Epithelial cell of esophagus (primary cell): Measurements from ENCODE around the gene PDE4B.

Experiments
- DNase-seq: peaks from one replicate; pipeline ENCODE4 v3.0.0; 2010; ENCODE audit warnings: low read depth
- H3K4me3 ChIP-seq: 2 replicates; pipeline ENCODE4 v1.5.1; 2011; ENCODE audit warnings: mild to moderate bottlenecking, low read length, control low read depth
- TF ChIP-seq, protein P1 (sequence below): IDR thresholded peaks from 2 replicates; pipeline ENCODE4 v1.5.1; 2011; ENCODE audit warnings: low read depth, mild to moderate bottlenecking, low read length, control low read depth, inconsistent platforms; ENCODE audit not compliant: insufficient read depth; ENCODE audit errors: missing control alignments

Gene PDE4B

DNA sequence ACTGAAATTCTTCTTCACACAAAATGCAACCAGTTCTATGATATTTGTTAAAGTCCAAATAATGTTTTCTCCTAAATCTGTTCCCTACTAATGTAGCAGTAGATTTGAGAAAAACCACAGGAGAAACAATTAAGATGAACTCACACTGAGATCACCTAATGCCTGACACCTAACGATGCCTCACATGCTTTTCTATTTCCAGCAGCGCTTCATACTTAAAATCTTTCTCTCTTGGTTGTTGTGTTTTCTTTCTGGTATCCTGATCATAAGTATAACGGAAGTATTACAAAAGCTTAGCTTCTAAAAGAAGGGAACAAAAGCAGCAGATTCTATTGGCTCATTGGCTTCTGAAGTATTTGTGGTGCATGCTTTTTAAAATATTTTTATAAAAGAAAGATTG is 474.1 kb downstream of the PDE4B start:
- TF ChIP-seq, protein P1, sequence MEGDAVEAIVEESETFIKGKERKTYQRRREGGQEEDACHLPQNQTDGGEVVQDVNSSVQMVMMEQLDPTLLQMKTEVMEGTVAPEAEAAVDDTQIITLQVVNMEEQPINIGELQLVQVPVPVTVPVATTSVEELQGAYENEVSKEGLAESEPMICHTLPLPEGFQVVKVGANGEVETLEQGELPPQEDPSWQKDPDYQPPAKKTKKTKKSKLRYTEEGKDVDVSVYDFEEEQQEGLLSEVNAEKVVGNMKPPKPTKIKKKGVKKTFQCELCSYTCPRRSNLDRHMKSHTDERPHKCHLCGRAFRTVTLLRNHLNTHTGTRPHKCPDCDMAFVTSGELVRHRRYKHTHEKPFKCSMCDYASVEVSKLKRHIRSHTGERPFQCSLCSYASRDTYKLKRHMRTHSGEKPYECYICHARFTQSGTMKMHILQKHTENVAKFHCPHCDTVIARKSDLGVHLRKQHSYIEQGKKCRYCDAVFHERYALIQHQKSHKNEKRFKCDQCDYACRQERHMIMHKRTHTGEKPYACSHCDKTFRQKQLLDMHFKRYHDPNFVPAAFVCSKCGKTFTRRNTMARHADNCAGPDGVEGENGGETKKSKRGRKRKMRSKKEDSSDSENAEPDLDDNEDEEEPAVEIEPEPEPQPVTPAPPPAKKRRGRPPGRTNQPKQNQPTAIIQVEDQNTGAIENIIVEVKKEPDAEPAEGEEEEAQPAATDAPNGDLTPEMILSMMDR, result no peak
- DNase-seq, result peak; percentile 70
- no peak overlapping the region for H3K4me3 ChIP-seq

DNA sequence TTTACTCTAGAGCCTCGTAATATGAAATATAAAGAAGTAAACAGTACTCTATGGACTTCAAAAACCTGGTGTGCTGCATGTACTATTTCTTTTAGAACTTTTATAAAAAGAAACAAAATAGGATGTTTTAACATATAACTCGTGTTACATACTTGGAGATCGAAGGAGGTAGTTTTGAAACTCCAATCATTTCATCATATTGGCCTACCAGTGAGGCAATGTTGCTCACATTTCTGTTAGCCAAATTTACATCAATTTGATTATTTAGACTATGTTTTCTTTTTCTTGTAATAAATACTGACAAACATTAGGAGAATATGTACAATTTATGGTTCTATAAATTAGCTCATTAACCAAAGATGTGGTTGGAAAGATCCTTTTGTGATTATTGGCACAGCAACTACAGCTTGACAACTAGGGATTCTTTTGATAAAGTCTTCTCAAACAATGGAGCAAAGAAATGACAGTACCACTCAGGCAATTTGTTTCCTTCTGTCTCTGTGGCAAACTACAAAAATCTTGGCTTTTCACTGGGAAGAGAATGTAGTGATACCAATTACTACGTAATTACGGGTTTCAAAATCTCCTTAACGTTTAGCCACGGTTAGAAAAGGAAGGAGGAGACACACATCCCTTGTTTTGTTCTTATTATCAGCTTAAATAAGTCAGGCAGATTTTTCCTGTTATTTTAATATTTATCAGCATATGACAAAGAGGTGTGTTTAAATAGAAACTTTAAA is 474.7 kb downstream of the PDE4B start:
- TF ChIP-seq, protein P1, result no peak
- DNase-seq, result no peak
- H3K4me3 ChIP-seq, result no peak overlapping the region

DNA sequence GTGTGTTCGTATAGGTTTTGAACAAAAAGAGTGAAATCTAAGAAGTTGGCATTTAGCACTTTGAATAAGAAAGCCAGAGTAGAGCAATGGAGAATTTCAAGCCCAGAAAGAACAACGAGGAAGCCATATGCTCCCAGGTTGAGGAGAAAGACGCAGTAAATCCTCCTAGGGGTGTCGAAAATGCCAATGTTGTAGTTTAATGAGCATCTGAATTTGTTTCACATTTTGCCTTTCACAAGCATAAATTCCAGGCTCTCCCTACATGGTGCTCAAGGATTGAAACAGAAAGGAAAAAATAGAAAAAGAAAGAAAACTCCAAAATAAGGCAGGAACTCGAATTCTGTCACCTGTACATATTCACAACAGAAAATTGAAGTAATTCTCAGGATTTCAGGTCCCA is 476.5 kb downstream of the PDE4B start:
- TF ChIP-seq, protein P1, result no peak
- H3K4me3 ChIP-seq, result no peak overlapping the region
- no peak for DNase-seq

DNA sequence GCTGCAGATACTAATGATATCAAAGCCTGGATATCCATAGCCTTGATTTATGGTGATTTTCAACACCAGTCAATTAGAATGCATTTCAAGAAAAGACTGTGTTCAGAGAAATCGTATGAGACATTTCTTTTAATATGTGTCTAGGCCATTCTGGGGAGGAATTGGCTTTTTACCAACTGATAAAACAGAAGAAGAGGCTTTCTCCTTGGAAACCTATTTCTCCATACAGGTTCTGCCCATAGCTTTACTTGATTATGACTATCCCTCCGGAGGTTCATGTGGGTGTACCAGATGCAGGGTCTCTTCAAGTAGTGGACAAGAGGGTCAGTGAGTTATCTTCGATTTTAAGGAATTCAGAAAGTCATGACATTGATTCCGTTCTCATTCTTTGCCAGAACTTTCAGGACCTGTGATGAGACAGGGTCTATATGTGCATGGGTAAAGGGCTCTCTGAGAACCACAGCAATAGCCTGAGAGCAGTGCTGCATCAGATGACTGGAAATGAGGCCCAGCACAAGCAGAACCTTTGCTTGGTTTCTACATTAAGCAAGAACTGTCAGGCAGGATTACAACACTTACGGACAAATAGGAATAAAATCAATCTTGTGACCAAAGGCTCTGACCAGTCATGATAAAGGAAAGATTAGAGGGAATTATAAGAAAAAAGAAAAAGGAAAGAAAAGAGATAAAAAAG is 477.6 kb downstream of the PDE4B start:
- DNase-seq, result no peak
- TF ChIP-seq, protein P1, result no peak
- H3K4me3 ChIP-seq, result no peak overlapping the region

DNA sequence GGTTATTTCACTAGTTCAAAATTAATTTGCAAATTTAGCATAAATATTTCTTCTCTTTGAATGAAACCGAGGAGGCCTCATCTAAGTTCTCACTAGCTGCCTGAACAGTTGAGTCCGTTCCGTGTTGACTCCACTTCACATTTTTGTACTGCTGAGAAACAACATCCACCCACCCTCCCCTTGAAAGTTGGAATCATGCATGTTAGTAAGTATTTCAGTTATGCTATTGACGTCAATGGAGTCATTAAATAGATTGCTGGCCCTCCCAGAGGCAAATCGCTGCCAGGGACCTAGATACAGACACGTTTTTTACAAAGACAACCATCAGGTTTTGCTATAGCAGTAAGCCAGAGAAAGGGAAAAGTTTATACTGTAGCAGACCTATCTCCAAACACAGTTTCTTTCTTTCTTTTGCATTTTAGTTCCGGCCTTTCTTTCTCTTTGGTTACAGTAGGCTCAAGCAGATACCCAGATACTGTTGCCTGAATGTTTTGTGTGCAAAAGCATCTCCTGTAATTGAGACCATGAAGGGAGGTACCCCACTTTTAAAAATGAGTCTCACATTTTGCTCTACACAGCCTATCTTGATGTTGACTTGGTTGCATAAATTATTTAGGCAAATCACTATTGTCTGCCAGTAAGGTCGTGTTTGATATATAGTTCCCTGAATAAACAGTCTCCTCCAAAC is 478.7 kb downstream of the PDE4B start:
- TF ChIP-seq, protein P1, result no peak
- peak; percentile 97 for DNase-seq
- H3K4me3 ChIP-seq, result no peak overlapping the region

DNA sequence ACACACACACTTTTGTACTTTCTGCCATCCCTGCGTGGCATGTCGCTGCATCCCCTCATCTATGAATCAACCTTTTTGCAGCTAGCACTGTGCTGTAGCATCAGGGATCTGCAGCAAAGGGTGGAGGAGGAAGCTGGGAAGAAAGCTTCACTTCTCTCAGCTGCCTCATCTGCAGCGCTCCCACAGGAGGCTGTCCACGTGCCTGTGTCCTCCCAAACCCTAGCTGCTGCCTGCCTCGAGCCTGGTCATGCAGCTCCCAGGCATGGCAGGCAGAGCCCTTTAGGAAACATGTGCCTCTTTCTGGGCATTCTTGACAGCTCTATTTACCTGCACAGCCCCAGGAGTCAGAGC is 479.2 kb downstream of the PDE4B start:
- TF ChIP-seq, protein P1, result no peak
- peak; percentile 80 for DNase-seq
- H3K4me3 ChIP-seq, result no peak overlapping the region

DNA sequence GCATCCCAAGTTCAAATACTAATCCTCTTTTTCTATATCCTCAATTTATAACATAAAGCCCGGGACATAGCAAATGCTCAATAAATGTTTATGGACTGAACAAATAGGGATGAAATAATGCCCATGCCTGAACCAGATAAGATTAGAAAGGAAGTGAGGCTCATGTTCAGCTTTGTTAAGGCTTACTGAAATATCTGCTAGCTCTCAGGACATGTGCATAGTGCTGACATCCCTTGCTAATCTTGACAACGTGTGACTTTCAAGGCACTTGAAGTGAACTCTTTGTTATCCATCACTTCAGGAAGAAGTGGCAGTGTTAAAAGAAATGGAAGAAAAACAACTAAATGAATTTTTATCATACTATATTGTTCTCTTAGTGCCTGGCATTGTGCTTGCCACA is 481.0 kb downstream of the PDE4B start:
- TF ChIP-seq, protein P1, result no peak
- H3K4me3 ChIP-seq, result no peak overlapping the region
- DNase-seq, result no peak
